PC-3 (cell line): ENCODE data around the gene PCNX3.

Source experiments
- EZH2phosphoT487 ChIP-seq: fragments of 300-600 bp; sonication (generic); IDR thresholded peaks from 2 replicates; pipeline ENCODE4 v1.6.1; 2018; ENCODE audit warnings: mild to moderate bottlenecking, antibody characterized with exemption, low read length, borderline replicate concordance
- TF ChIP-seq, protein P1 (sequence below): fragments of 300-600 bp; sonication (generic); conservative IDR thresholded peaks from 2 replicates; pipeline ENCODE4 v1.5.1; 2017; ENCODE audit warnings: antibody characterized with exemption, low read depth, mild to moderate bottlenecking, low read length

GRCh38 chr11:65612691-65613090 is 2.9 kb upstream of the PCNX3 start:
- TF ChIP-seq, protein P1, sequence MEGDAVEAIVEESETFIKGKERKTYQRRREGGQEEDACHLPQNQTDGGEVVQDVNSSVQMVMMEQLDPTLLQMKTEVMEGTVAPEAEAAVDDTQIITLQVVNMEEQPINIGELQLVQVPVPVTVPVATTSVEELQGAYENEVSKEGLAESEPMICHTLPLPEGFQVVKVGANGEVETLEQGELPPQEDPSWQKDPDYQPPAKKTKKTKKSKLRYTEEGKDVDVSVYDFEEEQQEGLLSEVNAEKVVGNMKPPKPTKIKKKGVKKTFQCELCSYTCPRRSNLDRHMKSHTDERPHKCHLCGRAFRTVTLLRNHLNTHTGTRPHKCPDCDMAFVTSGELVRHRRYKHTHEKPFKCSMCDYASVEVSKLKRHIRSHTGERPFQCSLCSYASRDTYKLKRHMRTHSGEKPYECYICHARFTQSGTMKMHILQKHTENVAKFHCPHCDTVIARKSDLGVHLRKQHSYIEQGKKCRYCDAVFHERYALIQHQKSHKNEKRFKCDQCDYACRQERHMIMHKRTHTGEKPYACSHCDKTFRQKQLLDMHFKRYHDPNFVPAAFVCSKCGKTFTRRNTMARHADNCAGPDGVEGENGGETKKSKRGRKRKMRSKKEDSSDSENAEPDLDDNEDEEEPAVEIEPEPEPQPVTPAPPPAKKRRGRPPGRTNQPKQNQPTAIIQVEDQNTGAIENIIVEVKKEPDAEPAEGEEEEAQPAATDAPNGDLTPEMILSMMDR, result no peak
- no peak for TF ChIP-seq EZH2phosphoT487
